MM.1S (cell line): ENCODE measurements around the gene BAAT.

Experiments
- EZH2phosphoT487 ChIP-seq: fragments of 300-600 bp; sonication (generic); IDR thresholded peaks from 2 replicates; pipeline ENCODE4 v1.6.1; 2018; ENCODE audit warnings: antibody characterized with exemption, low read length
- TF ChIP-seq, protein P1 (sequence below): fragments of 300-600 bp; sonication (generic); IDR thresholded peaks from 2 replicates; pipeline ENCODE4 v1.5.1; 2016; ENCODE audit warnings: antibody characterized with exemption, low read length, mixed read lengths

DNA sequence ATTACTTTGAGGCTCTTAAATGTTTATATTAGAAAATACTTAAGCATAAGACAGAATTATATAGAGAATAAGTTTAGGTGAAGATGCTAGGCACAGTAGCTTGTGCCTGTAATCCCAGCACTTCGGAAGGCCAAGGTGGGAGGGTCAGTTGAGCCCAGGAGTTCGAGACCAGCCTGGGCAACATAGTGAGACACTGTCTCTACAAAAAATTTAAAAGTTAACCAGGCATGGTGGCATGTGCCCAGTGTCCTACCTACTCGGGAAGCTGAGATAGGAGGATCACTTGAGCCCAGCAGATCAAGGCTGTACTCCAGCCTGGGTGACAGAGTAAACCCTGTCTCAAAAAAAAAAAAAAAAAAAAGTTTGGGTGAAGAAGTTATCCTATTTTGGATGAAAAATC is 61.7 kb downstream of the BAAT start:
- TF ChIP-seq, protein P1, sequence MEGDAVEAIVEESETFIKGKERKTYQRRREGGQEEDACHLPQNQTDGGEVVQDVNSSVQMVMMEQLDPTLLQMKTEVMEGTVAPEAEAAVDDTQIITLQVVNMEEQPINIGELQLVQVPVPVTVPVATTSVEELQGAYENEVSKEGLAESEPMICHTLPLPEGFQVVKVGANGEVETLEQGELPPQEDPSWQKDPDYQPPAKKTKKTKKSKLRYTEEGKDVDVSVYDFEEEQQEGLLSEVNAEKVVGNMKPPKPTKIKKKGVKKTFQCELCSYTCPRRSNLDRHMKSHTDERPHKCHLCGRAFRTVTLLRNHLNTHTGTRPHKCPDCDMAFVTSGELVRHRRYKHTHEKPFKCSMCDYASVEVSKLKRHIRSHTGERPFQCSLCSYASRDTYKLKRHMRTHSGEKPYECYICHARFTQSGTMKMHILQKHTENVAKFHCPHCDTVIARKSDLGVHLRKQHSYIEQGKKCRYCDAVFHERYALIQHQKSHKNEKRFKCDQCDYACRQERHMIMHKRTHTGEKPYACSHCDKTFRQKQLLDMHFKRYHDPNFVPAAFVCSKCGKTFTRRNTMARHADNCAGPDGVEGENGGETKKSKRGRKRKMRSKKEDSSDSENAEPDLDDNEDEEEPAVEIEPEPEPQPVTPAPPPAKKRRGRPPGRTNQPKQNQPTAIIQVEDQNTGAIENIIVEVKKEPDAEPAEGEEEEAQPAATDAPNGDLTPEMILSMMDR = no peak
- TF ChIP-seq EZH2phosphoT487 = no peak
